Left lung (tissue), 10 donors: ENCODE measurements around the gene NKX2-4. TPM values are rescaled to one million over a fixed set of nuclear protein-coding genes. Genes with fewer than 3 reads are reported as not detected.

Experiments
- ATAC-seq: fragments of 200-7000 bp; cut with Tn5 transposase; one replicate; pipeline ENCODE4 v1.9.1; 2020; ENCODE audit warnings: moderate library complexity
- DNase-seq, 4 donors: peaks; one replicate each; pipeline ENCODE4 v3.0.0-alpha.2; 2013 to 2020
- H3K27ac ChIP-seq, 2 donors: fragments of 200-600 bp; sonication (generic) in 1 of 2; one replicate each; pipeline versions ENCODE4 v1.5.0 to v1.8.0; 2020 to 2021
- H3K27me3 ChIP-seq, 2 donors: fragments of 200-600 bp; sonication (generic) in 1 of 2; one replicate each; pipeline versions ENCODE4 v1.5.0 to v1.8.0; 2020 to 2021
- H3K36me3 ChIP-seq, 2 donors: fragments of 200-600 bp; sonication (generic) in 1 of 2; one replicate each; pipeline versions ENCODE4 v1.5.0 to v1.8.0; 2020 to 2021
- H3K4me1 ChIP-seq, 2 donors: fragments of 200-600 bp; one replicate each; pipeline ENCODE4 v1.8.0; 2021
- H3K4me3 ChIP-seq, 2 donors: fragments of 200-600 bp; sonication (generic) in 1 of 2; one replicate each; pipeline versions ENCODE4 v1.5.0 to v1.8.0; 2020 to 2021; ENCODE audit warnings: mild to moderate bottlenecking in 1 of 2
- H3K9me3 ChIP-seq, 2 donors: fragments of 200-600 bp; sonication (generic) in 1 of 2; one replicate each; pipeline versions ENCODE4 v1.5.0 to v1.8.0; 2020 to 2021
- CTCF ChIP-seq, 2 donors: fragments of 200-600 bp; sonication (generic) in 1 of 2; IDR thresholded peaks; one replicate each; pipeline versions ENCODE4 v1.5.0 to v1.8.0; 2021; ENCODE audit warnings: antibody characterized with exemption in 2 of 2
- intact Hi-C, 2 donors: fragments of 100-400 bp; cut with DNase I; formaldehyde crosslinking; loops; one replicate each; pipeline versions ENCODE4 v1.11.2 to v1.14.2; 2022
- polyA plus RNA-seq, 6 donors: library from polyadenylated mRNA; unstranded; fragments of 120-200 nt; gene quantifications; one replicate each; pipeline ENCODE4 v1.2.1, GENCODE V29; 2013; ENCODE audit not compliant: insufficient read length in 6 of 6
- total RNA-seq, 2 donors: library from RNA; stranded (reverse); fragmentation: NEBNext Ultra II Directional; extraction: Animal tissue kit (Norgen Biotek cat#: 25700); gene quantifications; one replicate each; pipeline ENCODE4 v1.2.1, GENCODE V29; 2021
- donor health status: DM: no; HTN: yes; CAD: no.
- donor health status: DM: no; HTN: no; CAD: no.

Gene NKX2-4
- total and polyA plus RNA-seq, 8 donors: not detected

GRCh38 chr20:21393816-21394519, 3.4 kb downstream of the NKX2-4 start:
- ATAC-seq (no peak), DNase-seq (no peak)

GRCh38 chr20:21393166-21393565, 4.2 kb downstream of the NKX2-4 start:
- ATAC-seq: no peak
- H3K4me1 ChIP-seq: peaks cover 3 to 19% of the 10 kb centered on the region in 2 donors
- H3K36me3 ChIP-seq: peaks cover 0 to 27% of the 10 kb centered on the region in 2 donors
- no peak for DNase-seq
- H3K27ac ChIP-seq: no peak overlapping the region
- peaks cover 83% of the 10 kb centered on the region in 2 donors for H3K27me3 ChIP-seq
- no peak overlapping the region for H3K4me3 ChIP-seq
- H3K9me3 ChIP-seq: no peaks in the 10 kb centered on the region
- no peak for TF ChIP-seq CTCF (IDR thresholded peaks at IDR 0.05)
- intact Hi-C loops: no loop called here

More at GRCh38 chr20:21393816-21394519, 3.4 kb downstream of the NKX2-4 start:
- no peak overlapping the region for H3K27ac ChIP-seq
- H3K4me3 ChIP-seq: no peak overlapping the region
- intact Hi-C loops: no loop called here
- H3K4me1 ChIP-seq: peaks cover 3 to 19% of the 10 kb centered on the region in 2 donors
- no peaks in the 10 kb centered on the region for H3K9me3 ChIP-seq
- H3K27me3 ChIP-seq: peaks cover 91% of the 10 kb centered on the region in 2 donors
- TF ChIP-seq CTCF (IDR thresholded peaks at IDR 0.05): no peak
- H3K36me3 ChIP-seq: peaks cover 0 to 21% of the 10 kb centered on the region in 2 donors

GRCh38 chr20:21391972-21392352, 5.4 kb downstream of the NKX2-4 start:
- peaks cover 0 to 38% of the 10 kb centered on the region in 2 donors for H3K36me3 ChIP-seq
- peaks cover 70 to 71% of the 10 kb centered on the region in 2 donors for H3K27me3 ChIP-seq
- ATAC-seq (no peak), DNase-seq (no peak)
- H3K4me3 ChIP-seq: no peak overlapping the region
- TF ChIP-seq CTCF (IDR thresholded peaks at IDR 0.05): no peak
- no peaks in the 10 kb centered on the region for H3K9me3 ChIP-seq
- H3K27ac ChIP-seq: no peak overlapping the region
- intact Hi-C loops: no loop called here
- H3K4me1 ChIP-seq: peaks cover 3 to 14% of the 10 kb centered on the region in 2 donors

- Histone ChIP-seq H3K4me1 (peaks cover 2 to 8% of the 10 kb centered on the region in 2 donors), H3K27ac (no peak overlapping the region), H3K36me3 (peaks cover 0 to 44% of the 10 kb centered on the region in 2 donors), H3K27me3 (peaks cover 65% of the 10 kb centered on the region in 2 donors), H3K4me3 (no peak overlapping the region), H3K9me3 (no peaks in the 10 kb centered on the region)
- no peak for TF ChIP-seq CTCF (IDR thresholded peaks at IDR 0.05)
- DNase-seq (peak in 1 of 4 donors; percentile 79), ATAC-seq (no peak)
- intact Hi-C loops: no loop called here
These were observed 5.9 kb downstream of the NKX2-4 start for GRCh38 chr20:21391185-21391971.

- intact Hi-C loops: no loop called here
- peaks cover 59% of the 10 kb centered on the region in 2 donors for H3K27me3 ChIP-seq
These were observed 6.6 kb downstream of the NKX2-4 start for GRCh38 chr20:21390768-21391167.

More at GRCh38 chr20:21390768-21391167, 6.6 kb downstream of the NKX2-4 start:
- no peak for DNase-seq
- Histone ChIP-seq H3K36me3 (peaks cover 0 to 48% of the 10 kb centered on the region in 2 donors), H3K9me3 (no peaks in the 10 kb centered on the region), H3K4me3 (no peak overlapping the region), H3K27ac (no peak overlapping the region), H3K4me1 (peaks cover 0 to 2% of the 10 kb centered on the region in 2 donors)
- no peak for TF ChIP-seq CTCF (IDR thresholded peaks at IDR 0.05)
- no peak for ATAC-seq
